Esophagus muscularis mucosa (tissue), 4 donors: ENCODE measurements around the gene SDK1. TPM values are rescaled to one million over a fixed set of nuclear protein-coding genes. Genes with fewer than 3 reads are reported as not detected.

Source experiments
- DNase-seq: peaks from one replicate; pipeline ENCODE4 v3.0.0-alpha.2; 2017; ENCODE audit errors: extremely low spot score
- H3K27ac ChIP-seq, 4 donors: fragments of 200-600 bp; sonication (generic); replicated peaks in 1 of 4; 1 replicate in 3 of 4; 2 replicates in 1 of 4; pipeline ENCODE4 v1.5.1; 2016 to 2019; ENCODE audit warnings: mild to moderate bottlenecking in 1 of 4
- H3K27me3 ChIP-seq, 4 donors: fragments of 200-600 bp; sonication (generic); one replicate each; pipeline versions ENCODE4 v1.5.1 to v1.6.0; 2016 to 2019
- H3K36me3 ChIP-seq, 4 donors: fragments of 200-600 bp; sonication (generic); one replicate each; pipeline ENCODE4 v1.5.1; 2016 to 2019
- H3K4me1 ChIP-seq, 4 donors: fragments of 200-600 bp; sonication (generic); one replicate each; pipeline ENCODE4 v1.5.1; 2016 to 2019
- H3K4me3 ChIP-seq, 4 donors: fragments of 200-600 bp; sonication (generic); 1 replicate in 2 of 4; 2 replicates in 2 of 4; pipeline ENCODE4 v1.5.1; 2016 to 2019; ENCODE audit warnings: mild to moderate bottlenecking in 4 of 4, moderate library complexity in 1 of 4
- H3K9me3 ChIP-seq, 4 donors: fragments of 200-600 bp; sonication (generic); 1 replicate in 3 of 4; 2 replicates in 1 of 4; pipeline ENCODE4 v1.5.1; 2016 to 2019
- EP300 ChIP-seq: sonication (generic); formaldehyde crosslinking; IDR thresholded peaks from one replicate; pipeline ENCODE4 v1.6.1; 2017; ENCODE audit warnings: antibody characterized with exemption
- POLR2A ChIP-seq: fragments of 450-650 bp; IDR thresholded peaks from one replicate; pipeline ENCODE4 v1.6.1; 2017; ENCODE audit warnings: antibody characterized with exemption, moderate library complexity, mild to moderate bottlenecking, low read depth
- POLR2AphosphoS5 ChIP-seq, 2 donors: sonication (generic); formaldehyde crosslinking; IDR thresholded peaks; one replicate each; pipeline ENCODE4 v1.6.1; 2017; ENCODE audit warnings: antibody characterized with exemption in 2 of 2
- WGBS: methylation state at CpG from one replicate; pipeline ENCODE4 v1.1.5; 2018; 5-methylcytosine and 5-hydroxymethylcytosine counted together
- intact Hi-C: fragments of 100-400 bp; cut with DNase I; formaldehyde crosslinking; loops from one replicate; pipeline ENCODE4 v1.15.1; 2023
- total RNA-seq, 4 donors: library from RNA; depleted of rRNA; stranded (reverse); fragments of >200 nt; gene quantifications; one replicate each; pipeline versions ENCODE4 v1.1.0 to v1.2.1, GENCODE V29; 2016
- TF ChIP-seq, protein P1 (sequence below), 3 experiments: fragments of 200-600 bp in 2 of 3; fragments of 450-650 bp in 1 of 3; sonication (generic) in 2 of 3; IDR thresholded peaks; one replicate each; pipeline ENCODE4 v1.5.1; 2017 to 2019; ENCODE audit warnings: antibody characterized with exemption in 3 of 3, mild to moderate bottlenecking in 2 of 3, moderate library complexity in 1 of 3

The SDK1 gene
- total RNA-seq, 4 donors from 2014 or later: 7.8 to 18.6 (median 12.0) TPM

DNA sequence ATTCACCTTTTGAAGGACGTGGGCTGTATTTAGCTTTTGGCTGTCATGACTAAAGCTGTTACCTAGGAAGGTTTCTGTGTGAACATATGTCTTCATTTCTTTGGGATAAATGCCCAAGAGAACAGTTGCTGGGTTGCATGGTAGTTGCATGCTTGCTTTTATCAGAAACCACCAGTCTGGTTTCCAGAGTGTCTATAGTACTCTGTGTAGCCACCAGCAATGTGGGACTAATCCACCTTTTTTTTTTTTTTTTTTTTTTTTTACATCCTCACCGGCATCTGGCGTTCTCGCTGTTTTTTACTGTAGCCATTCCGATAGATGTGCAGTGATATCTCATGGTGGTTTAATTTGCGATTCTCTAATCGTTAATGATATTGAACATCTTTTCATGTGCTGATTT, 297.8 kb downstream of the SDK1 start:
- no peak overlapping the region for H3K27ac ChIP-seq
- H3K4me3 ChIP-seq: no peak overlapping the region
- intact Hi-C loops: no loop called here
- TF ChIP-seq, protein P1, sequence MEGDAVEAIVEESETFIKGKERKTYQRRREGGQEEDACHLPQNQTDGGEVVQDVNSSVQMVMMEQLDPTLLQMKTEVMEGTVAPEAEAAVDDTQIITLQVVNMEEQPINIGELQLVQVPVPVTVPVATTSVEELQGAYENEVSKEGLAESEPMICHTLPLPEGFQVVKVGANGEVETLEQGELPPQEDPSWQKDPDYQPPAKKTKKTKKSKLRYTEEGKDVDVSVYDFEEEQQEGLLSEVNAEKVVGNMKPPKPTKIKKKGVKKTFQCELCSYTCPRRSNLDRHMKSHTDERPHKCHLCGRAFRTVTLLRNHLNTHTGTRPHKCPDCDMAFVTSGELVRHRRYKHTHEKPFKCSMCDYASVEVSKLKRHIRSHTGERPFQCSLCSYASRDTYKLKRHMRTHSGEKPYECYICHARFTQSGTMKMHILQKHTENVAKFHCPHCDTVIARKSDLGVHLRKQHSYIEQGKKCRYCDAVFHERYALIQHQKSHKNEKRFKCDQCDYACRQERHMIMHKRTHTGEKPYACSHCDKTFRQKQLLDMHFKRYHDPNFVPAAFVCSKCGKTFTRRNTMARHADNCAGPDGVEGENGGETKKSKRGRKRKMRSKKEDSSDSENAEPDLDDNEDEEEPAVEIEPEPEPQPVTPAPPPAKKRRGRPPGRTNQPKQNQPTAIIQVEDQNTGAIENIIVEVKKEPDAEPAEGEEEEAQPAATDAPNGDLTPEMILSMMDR (IDR thresholded peaks at IDR 0.05): no peak
- TF ChIP-seq POLR2AphosphoS5 (IDR thresholded peaks at IDR 0.05): no peak
- no peak for TF ChIP-seq POLR2A
- TF ChIP-seq EP300: no peak
- H3K36me3 ChIP-seq: no peaks in the 10 kb centered on the region
- no peaks in the 10 kb centered on the region for H3K4me1 ChIP-seq
- peaks cover 0 to 3% (median under 1%) of the 10 kb centered on the region in 4 donors for H3K9me3 ChIP-seq
- no peak for DNase-seq
- WGBS: 82% methylated on average over 7 of the region's 7 CpGs
- H3K27me3 ChIP-seq: no peaks in the 10 kb centered on the region

DNA sequence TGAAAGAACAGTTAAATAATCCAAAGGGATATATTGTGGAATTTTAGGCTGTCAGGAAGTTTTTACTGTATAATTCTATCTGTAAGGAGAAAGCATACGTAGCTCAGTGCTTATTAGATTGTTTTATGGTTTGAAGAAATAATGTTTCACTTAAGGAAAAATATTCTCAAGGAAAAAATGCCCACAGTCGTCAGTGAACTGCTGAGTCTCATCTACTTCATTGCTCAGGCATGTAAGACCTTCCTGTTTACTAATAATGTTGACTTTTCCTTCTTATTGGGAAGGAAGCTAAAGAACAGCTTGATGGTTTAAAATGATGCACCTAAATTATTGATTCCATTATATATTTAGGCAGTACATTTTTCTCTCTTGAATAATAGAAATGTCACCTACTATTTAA, 304.2 kb downstream of the SDK1 start:
- no peaks in the 10 kb centered on the region for H3K4me1 ChIP-seq
- TF ChIP-seq, protein P1 (IDR thresholded peaks at IDR 0.05): no peak
- TF ChIP-seq EP300 (no peak), POLR2AphosphoS5 (IDR thresholded peaks at IDR 0.05) (no peak), POLR2A (no peak)
- no peaks in the 10 kb centered on the region for H3K27me3 ChIP-seq
- no peak overlapping the region for H3K27ac ChIP-seq
- WGBS: 68% methylated on average over 2 of the region's 2 CpGs
- H3K36me3 ChIP-seq: no peaks in the 10 kb centered on the region
- peaks cover 0 to 8% (median 2%) of the 10 kb centered on the region in 4 donors for H3K9me3 ChIP-seq
- intact Hi-C loops: no loop called here
- H3K4me3 ChIP-seq: no peak overlapping the region
- DNase-seq: no peak

DNA sequence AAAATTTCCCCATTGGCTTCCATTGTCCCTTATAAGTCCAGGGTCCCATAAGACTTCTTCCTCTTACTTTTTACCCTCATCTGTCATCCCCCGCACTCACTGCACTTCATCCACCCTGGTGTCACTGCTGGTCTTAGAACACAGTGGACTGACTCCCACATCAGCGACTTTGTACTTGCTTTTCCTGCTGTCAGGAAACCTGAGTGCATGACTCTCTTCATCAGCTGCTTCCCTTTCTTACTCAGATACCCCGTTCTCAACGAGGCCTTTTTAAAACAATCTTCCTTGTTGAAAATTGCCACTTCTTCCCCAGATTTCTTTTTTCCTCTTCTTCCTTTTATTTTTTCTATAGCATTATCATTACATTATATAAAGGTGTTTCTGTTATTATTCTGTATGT, 305.4 kb downstream of the SDK1 start:
- H3K27me3 ChIP-seq: no peaks in the 10 kb centered on the region
- H3K4me1 ChIP-seq: no peaks in the 10 kb centered on the region
- peaks cover 0 to 8% (median 2%) of the 10 kb centered on the region in 4 donors for H3K9me3 ChIP-seq
- WGBS: 67% methylated on average over 4 of the region's 4 CpGs
- intact Hi-C loops: no loop called here
- no peak for DNase-seq
- H3K36me3 ChIP-seq: no peaks in the 10 kb centered on the region
- TF ChIP-seq, protein P1 (IDR thresholded peaks at IDR 0.05): no peak
- TF ChIP-seq EP300 (no peak), POLR2A (no peak), POLR2AphosphoS5 (IDR thresholded peaks at IDR 0.05) (no peak)
- no peak overlapping the region for H3K27ac ChIP-seq
- H3K4me3 ChIP-seq: no peak overlapping the region

DNA sequence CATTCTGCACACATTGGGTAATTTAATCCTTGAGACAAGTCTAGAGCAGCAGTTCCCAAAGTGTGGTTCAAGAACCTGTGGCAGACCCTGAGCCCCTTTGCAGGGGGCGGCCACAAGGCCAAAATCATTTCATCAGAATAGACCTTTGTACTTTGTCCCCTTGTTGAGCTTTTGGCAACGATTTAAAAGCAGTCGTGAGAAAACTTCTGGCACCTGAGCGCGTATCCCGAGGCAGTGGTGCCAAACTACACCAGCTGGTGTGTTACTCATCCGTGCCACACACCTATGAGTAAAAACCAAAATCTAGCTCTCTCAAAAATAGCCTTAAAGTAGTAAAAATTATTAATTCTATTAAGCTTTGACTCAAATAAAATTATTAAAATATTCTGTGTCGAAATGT, 306.8 kb downstream of the SDK1 start:
- intact Hi-C loops: no loop called here
- no peaks in the 10 kb centered on the region for H3K27me3 ChIP-seq
- peaks cover 0 to 8% (median 2%) of the 10 kb centered on the region in 4 donors for H3K9me3 ChIP-seq
- DNase-seq: no peak
- TF ChIP-seq POLR2AphosphoS5 (IDR thresholded peaks at IDR 0.05) (no peak), EP300 (no peak), POLR2A (no peak)
- TF ChIP-seq, protein P1 (IDR thresholded peaks at IDR 0.05): no peak
- no peak overlapping the region for H3K27ac ChIP-seq
- no peaks in the 10 kb centered on the region for H3K36me3 ChIP-seq
- H3K4me3 ChIP-seq: no peak overlapping the region
- WGBS: 94% methylated on average over 8 of the region's 8 CpGs
- H3K4me1 ChIP-seq: no peaks in the 10 kb centered on the region

DNA sequence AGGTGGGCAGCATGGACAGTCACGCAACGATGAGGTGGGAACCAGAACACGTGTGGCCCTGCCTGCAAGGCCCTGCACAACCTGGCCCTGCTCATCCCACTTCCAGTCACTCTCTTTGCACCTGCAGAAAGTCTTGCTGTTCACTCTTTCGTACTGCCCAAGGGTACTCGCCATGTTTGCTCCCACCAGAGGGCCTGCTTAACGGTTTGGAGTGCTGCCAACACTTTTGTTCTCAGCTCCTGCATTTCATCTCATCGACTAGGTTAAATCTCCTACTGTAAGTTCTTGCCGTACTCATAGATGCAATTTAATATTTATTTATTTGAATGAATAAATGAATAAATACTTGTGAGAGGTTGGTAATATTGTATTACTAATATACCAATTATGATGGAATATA, 315.3 kb downstream of the SDK1 start:
- WGBS: 82% methylated on average over 8 of the region's 8 CpGs
- no peaks in the 10 kb centered on the region for H3K9me3 ChIP-seq
- H3K36me3 ChIP-seq: no peaks in the 10 kb centered on the region
- TF ChIP-seq POLR2A (no peak), EP300 (no peak), POLR2AphosphoS5 (IDR thresholded peaks at IDR 0.05) (no peak)
- TF ChIP-seq, protein P1 (IDR thresholded peaks at IDR 0.05): no peak
- no peaks in the 10 kb centered on the region for H3K4me1 ChIP-seq
- DNase-seq: no peak
- intact Hi-C loops: no loop called here
- H3K27me3 ChIP-seq: no peaks in the 10 kb centered on the region
- no peak overlapping the region for H3K27ac ChIP-seq
- H3K4me3 ChIP-seq: no peak overlapping the region
